Endothelial cell of umbilical vein (primary cell): ENCODE measurements around the gene ATXN7. TPM values are rescaled to one million over a fixed set of nuclear protein-coding genes. Genes with fewer than 3 reads are reported as not detected.

Source experiments
- BruUV-seq: library from RNA; stranded (reverse); fragments of 400-500 nt; replicated peaks from 2 replicates; lab custom pipeline; 2021; lab: Mats Ljungman, UMichigan
- CTCF ChIA-PET: fragments of 300-600, 350-600 bp; sonication (Branson Sonifier 250); formaldehyde crosslinking; loops from one replicate; lab custom pipeline; 2021; ENCODE audit warnings: antibody characterized with exemption, inconsistent platforms; lab: Charles Lee
- POLR2A ChIA-PET: fragments of 300-600, 350-600 bp; sonication (Branson Sonifier 250); formaldehyde crosslinking; loops from one replicate; lab custom pipeline; 2021; ENCODE audit warnings: antibody characterized with exemption, inconsistent platforms; lab: Charles Lee
- DNase-seq: peaks from one replicate; pipeline ENCODE4 v3.0.0-alpha.2; 2011; ENCODE audit warnings: low read depth, low spot score
- FAIRE-seq: peaks from 2 replicates; lab custom pipeline; 2011; peaks lifted over from hg19 to GRCh38; lab: Jason Lieb, UNC
- H2AFZ ChIP-seq: 2 replicates; pipeline ENCODE4 v1.6.0; 2012; ENCODE audit warnings: low read depth, low read length, control low read depth, inconsistent platforms
- H3K27ac ChIP-seq: 2 replicates; pipeline ENCODE4 v1.5.1; 2011; ENCODE audit warnings: low read depth, mild to moderate bottlenecking, control low read depth, low read length, moderate library complexity; ENCODE audit not compliant: insufficient read depth
- H3K27me3 ChIP-seq, 2 experiments: 2 replicates each; pipeline versions ENCODE4 v1.6.0 to v1.6.1; 2011; ENCODE audit warnings: low read length in 2 of 2, mixed read lengths in 1 of 2; ENCODE audit not compliant: control insufficient read depth in 2 of 2, insufficient read depth in 2 of 2
- H3K36me3 ChIP-seq, 2 experiments: 2 replicates in 1 of 2; 3 replicates in 1 of 2; pipeline ENCODE4 v1.5.1; 2011; ENCODE audit warnings: low read length in 2 of 2, mild to moderate bottlenecking in 1 of 2, moderate library complexity in 1 of 2; ENCODE audit not compliant: control insufficient read depth in 2 of 2, insufficient read depth in 2 of 2; ENCODE audit errors: extremely low read depth in 1 of 2
- H3K4me1 ChIP-seq: 3 replicates; pipeline ENCODE4 v1.5.1; 2011; ENCODE audit warnings: mild to moderate bottlenecking, low read length; ENCODE audit not compliant: control insufficient read depth, insufficient read depth; ENCODE audit errors: extremely low read depth
- H3K4me2 ChIP-seq: 2 replicates; pipeline ENCODE4 v1.6.1; 2011; ENCODE audit warnings: low read length, control low read depth, mixed read lengths; ENCODE audit not compliant: insufficient read depth
- H3K4me3 ChIP-seq, 3 experiments: fragments of 200-600 bp in 1 of 3; sonication (generic), shearing (Covaris generic) in 1 of 3; replicated peaks in 1 of 3; 2 replicates each; pipeline ENCODE4 v1.5.1; 2011 to 2016; ENCODE audit warnings: control low read depth in 3 of 3, low read length in 3 of 3, mild to moderate bottlenecking in 2 of 3, inconsistent platforms in 1 of 3, low read depth in 1 of 3, moderate library complexity in 1 of 3; ENCODE audit not compliant: insufficient read depth in 1 of 3
- H3K79me2 ChIP-seq: 2 replicates; pipeline ENCODE4 v1.6.0; 2012; ENCODE audit warnings: low read length, inconsistent platforms; ENCODE audit not compliant: control insufficient read depth, insufficient read depth
- H3K9ac ChIP-seq: replicated peaks from 2 replicates; pipeline ENCODE3; 2011; ENCODE audit warnings: low read length, control low read depth; ENCODE audit not compliant: insufficient read depth; ENCODE audit errors: extremely low read depth
- H3K9me1 ChIP-seq: replicated peaks from 3 replicates; pipeline ENCODE4 v1.6.0; 2011; ENCODE audit warnings: mild to moderate bottlenecking, low read length; ENCODE audit not compliant: control insufficient read depth, insufficient read depth; ENCODE audit errors: extremely low read depth
- H3K9me3 ChIP-seq: replicated peaks from 2 replicates; pipeline ENCODE4 v1.5.1; 2012; ENCODE audit warnings: low read length, inconsistent platforms; ENCODE audit not compliant: control insufficient read depth, insufficient read depth
- H4K20me1 ChIP-seq: replicated peaks from 2 replicates; pipeline ENCODE3; 2011; ENCODE audit warnings: mild to moderate bottlenecking, low read length; ENCODE audit not compliant: control insufficient read depth, insufficient read depth; ENCODE audit errors: extremely low read depth
- CTCF ChIP-seq, 2 donors: IDR thresholded peaks; 1 replicate in 1 of 2; 2 replicates in 1 of 2; pipeline ENCODE4 v1.5.1; 2011; ENCODE audit warnings: low read length in 2 of 2, mild to moderate bottlenecking in 2 of 2, moderate library complexity in 2 of 2, control low read depth in 1 of 2, inconsistent platforms in 1 of 2, low read depth in 1 of 2; ENCODE audit not compliant: insufficient read depth in 1 of 2; ENCODE audit errors: extremely low read depth in 1 of 2
- EZH2 ChIP-seq: IDR thresholded peaks from 2 replicates; pipeline ENCODE4 v1.6.1; 2012; ENCODE audit warnings: borderline replicate concordance, low read depth, mild to moderate bottlenecking, moderate library complexity, low read length, inconsistent platforms; ENCODE audit not compliant: severe bottlenecking
- FOS ChIP-seq: IDR thresholded peaks from 2 replicates; pipeline ENCODE4 v1.6.1; 2011; ENCODE audit warnings: mild to moderate bottlenecking, low read length, moderate library complexity, borderline replicate concordance; ENCODE audit not compliant: insufficient read depth
- GATA2 ChIP-seq: IDR thresholded peaks from 2 replicates; pipeline ENCODE4 v1.7.0; 2011; ENCODE audit warnings: low read depth, mild to moderate bottlenecking, moderate library complexity, mixed read lengths, low read length; ENCODE audit not compliant: insufficient read length, insufficient read depth
- JUN ChIP-seq: IDR thresholded peaks from 2 replicates; pipeline ENCODE4 v1.6.1; 2011; ENCODE audit warnings: borderline replicate concordance, low read depth; ENCODE audit not compliant: insufficient read length, insufficient read depth
- MYC ChIP-seq: IDR thresholded peaks from one replicate; pipeline ENCODE4 v1.6.1; 2011; ENCODE audit warnings: mild to moderate bottlenecking, low read depth, low read length
- POLR2A ChIP-seq: IDR thresholded peaks from 2 replicates; pipeline ENCODE4 v1.6.1; 2012; ENCODE audit warnings: low read depth, mild to moderate bottlenecking, control low read depth, low read length
- POLR2AphosphoS5 ChIP-seq: IDR thresholded peaks from 2 replicates; pipeline ENCODE4 v1.6.1; 2012; ENCODE audit warnings: low read depth, mild to moderate bottlenecking, control low read depth, low read length, moderate library complexity; ENCODE audit not compliant: insufficient read depth
- dilution Hi-C: fragments of 300-500 bp; cut with MboI; formaldehyde crosslinking; loops from one replicate; pipeline ENCODE4 v1.15.0; 2019; ENCODE audit warnings: low sequenced_read_pairs; ENCODE audit not compliant: extremely low pct_ligation_motif_present
- intact Hi-C: fragments of 100-400 bp; cut with micrococcal nuclease; formaldehyde crosslinking; loops from one replicate; pipeline ENCODE4 v1.10.0; 2022
- polyA plus RNA-seq, 4 experiments: library from polyadenylated mRNA; depleted of rRNA in 3 of 4; stranded (reverse) in 3 of 4; unstranded in 1 of 4; fragments of >200 nt; gene quantifications; 2 replicates each; pipeline versions ENCODE4 v1.2.1 to v1.2.3, GENCODE V29; 2011 to 2012; ENCODE audit warnings: missing spikeins in 1 of 4
- total RNA-seq: library from RNA; stranded (reverse); gene quantifications from 2 replicates; pipeline ENCODE4 v1.2.3, GENCODE V29; 2021
- TF ChIP-seq, protein P1 (sequence below): IDR thresholded peaks from 2 replicates; pipeline ENCODE4 v1.6.1; 2011; ENCODE audit not compliant: insufficient read depth, insufficient read length

The ATXN7 gene
- total and polyA plus RNA-seq, 2 donors (not counting 3 experiments of a cell fraction or from before 2014, with no cell fraction given), result 21.2 to 34.7 TPM

DNA sequence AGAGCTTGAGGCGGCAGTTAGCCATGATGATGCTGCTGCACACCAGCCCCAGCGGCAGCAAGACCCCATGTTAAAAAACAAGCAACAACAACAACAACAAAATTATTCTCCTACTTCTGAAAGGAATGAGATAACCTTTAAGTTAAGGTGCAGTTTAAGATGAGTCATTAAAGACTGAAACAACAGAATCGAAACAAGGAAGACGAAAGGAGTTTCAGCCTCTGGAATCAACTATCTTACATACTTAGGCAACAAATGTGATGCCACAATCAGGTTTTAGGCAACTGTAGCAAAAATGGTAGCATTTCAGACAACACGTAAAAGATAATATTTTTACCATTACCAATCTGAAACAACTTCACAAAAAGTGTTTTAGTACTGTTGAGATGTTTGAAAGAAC is 36.3 kb downstream of the ATXN7 start:
- Histone ChIP-seq H3K4me1 (peaks cover 17% of the 10 kb centered on the region), H3K36me3 (no peaks in the 10 kb centered on the region), H2AFZ (no peak overlapping the region), H4K20me1 (no peaks in the 10 kb centered on the region), H3K27ac (peak overlapping the region; percentile 4), H3K4me3 (no peak overlapping the region), H3K9me3 (no peaks in the 10 kb centered on the region), H3K9ac (no peak overlapping the region), H3K4me2 (no peak overlapping the region), H3K27me3 (no peaks in the 10 kb centered on the region), H3K79me2 (peaks cover 7% of the 10 kb centered on the region), H3K9me1 (no peaks in the 10 kb centered on the region)
- intact Hi-C loops, result no loop called here
- no peak for FAIRE-seq
- no TSS peak for BruUV-seq
- ChIA-PET CTCF (interaction anchor here (1.6 kb wide), 1 partner anchor 11 kb away, joined by 8 read pairs; the partner anchor contains the start of gene SCAANT1), POLR2A (no interaction called here)
- dilution Hi-C loops, result no loop called here
- DNase-seq, result no peak
- TF ChIP-seq EZH2 (no peak), POLR2A (no peak), JUN (peak; percentile 24), POLR2AphosphoS5 (no peak), FOS (no peak), MYC (no peak), GATA2 (no peak), CTCF (IDR thresholded peaks at IDR 0.05; ENCODE audit: extremely low read depth in 1 of 2, insufficient read depth in 1 of 2, low read depth in 1 of 2, low read length in 2 of 2) (no peak)
- TF ChIP-seq, protein P1, sequence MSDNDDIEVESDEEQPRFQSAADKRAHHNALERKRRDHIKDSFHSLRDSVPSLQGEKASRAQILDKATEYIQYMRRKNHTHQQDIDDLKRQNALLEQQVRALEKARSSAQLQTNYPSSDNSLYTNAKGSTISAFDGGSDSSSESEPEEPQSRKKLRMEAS, result no peak
